Osteoblast (primary cell): ENCODE data around the gene NPAS3. TPM values are rescaled to one million over a fixed set of nuclear protein-coding genes. Genes with fewer than 3 reads are reported as not detected.

ENCODE experiments used
- DNase-seq: peaks from one replicate; pipeline ENCODE4 v3.0.0; 2011; ENCODE audit warnings: low spot score, mixed read lengths; ENCODE audit not compliant: insufficient read length; ENCODE audit errors: missing footprints
- H2AFZ ChIP-seq: 2 replicates; pipeline ENCODE4 v1.6.0; 2011; ENCODE audit warnings: mild to moderate bottlenecking, low read length
- H3K27ac ChIP-seq: 2 replicates; pipeline ENCODE4 v1.5.1; 2011; ENCODE audit warnings: mild to moderate bottlenecking, low read depth, low read length, moderate library complexity
- H3K27me3 ChIP-seq: 2 replicates; pipeline ENCODE4 v1.6.0; 2012; ENCODE audit warnings: mild to moderate bottlenecking, control low read depth, inconsistent platforms, low read length, moderate library complexity; ENCODE audit not compliant: insufficient read depth
- H3K36me3 ChIP-seq: 2 replicates; pipeline ENCODE4 v1.5.1; 2011; ENCODE audit warnings: mild to moderate bottlenecking, low read length, control low read depth, moderate library complexity; ENCODE audit not compliant: insufficient read depth
- H3K4me1 ChIP-seq: 2 replicates; pipeline ENCODE4 v1.5.1; 2011; ENCODE audit warnings: mild to moderate bottlenecking, low read length, control low read depth, moderate library complexity; ENCODE audit not compliant: insufficient read depth
- H3K4me2 ChIP-seq: 2 replicates; pipeline ENCODE4 v1.6.0; 2011; ENCODE audit warnings: mild to moderate bottlenecking, low read length; ENCODE audit not compliant: insufficient read depth
- H3K4me3 ChIP-seq: fragments of 200-600 bp; sonication (generic); 3 replicates; pipeline ENCODE4 v1.5.1; 2012; ENCODE audit warnings: mild to moderate bottlenecking, low read length, inconsistent platforms; ENCODE audit not compliant: insufficient read depth
- H3K79me2 ChIP-seq: 2 replicates; pipeline ENCODE4 v1.6.0; 2012; ENCODE audit warnings: mild to moderate bottlenecking, low read length, control low read depth, inconsistent platforms; ENCODE audit not compliant: insufficient read depth
- H3K9me3 ChIP-seq: 2 replicates; pipeline ENCODE4 v1.5.1; 2011; ENCODE audit warnings: low read depth, low read length, control low read depth
- H4K20me1 ChIP-seq: 2 replicates; pipeline ENCODE4 v1.6.0; 2012; ENCODE audit warnings: mild to moderate bottlenecking, low read length, control low read depth; ENCODE audit not compliant: insufficient read depth
- total RNA-seq: library from RNA; depleted of rRNA; stranded (reverse); fragments of >200 nt; gene quantifications from 2 replicates; pipeline ENCODE4 v1.2.3, GENCODE V29; 2012
- TF ChIP-seq, protein P1 (sequence below): IDR thresholded peaks from 2 replicates; pipeline ENCODE4 v1.5.1; 2011; ENCODE audit warnings: mild to moderate bottlenecking, low read depth, low read length, moderate library complexity; ENCODE audit errors: extremely low read depth

The NPAS3 gene
- total RNA-seq, 1 donor: 0.72 TPM

DNA sequence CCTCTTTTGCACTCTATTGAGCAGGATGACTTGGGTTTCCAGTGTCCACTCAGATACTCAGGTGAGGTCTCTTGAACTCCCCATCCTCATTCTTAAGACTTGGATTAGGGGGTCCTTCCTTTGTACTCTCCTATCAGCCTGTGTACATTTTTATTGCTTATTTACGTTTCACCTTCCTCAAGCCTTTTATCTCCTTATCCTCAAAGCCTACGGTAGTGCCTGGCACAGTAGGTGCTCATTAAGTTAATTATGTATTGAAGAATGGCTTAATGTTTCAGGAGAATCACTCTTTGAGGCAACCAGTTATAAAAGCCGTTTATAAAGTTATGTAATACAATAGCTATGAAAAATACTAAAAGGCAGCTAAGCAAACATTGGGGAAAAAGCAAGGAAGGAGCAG, 315.7 kb downstream of the NPAS3 start:
- H3K4me2 ChIP-seq: no peak overlapping the region
- H3K36me3 ChIP-seq: no peaks in the 10 kb centered on the region
- TF ChIP-seq, protein P1, sequence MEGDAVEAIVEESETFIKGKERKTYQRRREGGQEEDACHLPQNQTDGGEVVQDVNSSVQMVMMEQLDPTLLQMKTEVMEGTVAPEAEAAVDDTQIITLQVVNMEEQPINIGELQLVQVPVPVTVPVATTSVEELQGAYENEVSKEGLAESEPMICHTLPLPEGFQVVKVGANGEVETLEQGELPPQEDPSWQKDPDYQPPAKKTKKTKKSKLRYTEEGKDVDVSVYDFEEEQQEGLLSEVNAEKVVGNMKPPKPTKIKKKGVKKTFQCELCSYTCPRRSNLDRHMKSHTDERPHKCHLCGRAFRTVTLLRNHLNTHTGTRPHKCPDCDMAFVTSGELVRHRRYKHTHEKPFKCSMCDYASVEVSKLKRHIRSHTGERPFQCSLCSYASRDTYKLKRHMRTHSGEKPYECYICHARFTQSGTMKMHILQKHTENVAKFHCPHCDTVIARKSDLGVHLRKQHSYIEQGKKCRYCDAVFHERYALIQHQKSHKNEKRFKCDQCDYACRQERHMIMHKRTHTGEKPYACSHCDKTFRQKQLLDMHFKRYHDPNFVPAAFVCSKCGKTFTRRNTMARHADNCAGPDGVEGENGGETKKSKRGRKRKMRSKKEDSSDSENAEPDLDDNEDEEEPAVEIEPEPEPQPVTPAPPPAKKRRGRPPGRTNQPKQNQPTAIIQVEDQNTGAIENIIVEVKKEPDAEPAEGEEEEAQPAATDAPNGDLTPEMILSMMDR: no peak
- H3K4me3 ChIP-seq: no peak overlapping the region
- H3K27me3 ChIP-seq: no peaks in the 10 kb centered on the region
- no peaks in the 10 kb centered on the region for H3K79me2 ChIP-seq
- no peaks in the 10 kb centered on the region for H4K20me1 ChIP-seq
- no peak for DNase-seq
- no peaks in the 10 kb centered on the region for H3K4me1 ChIP-seq
- H3K9me3 ChIP-seq: no peaks in the 10 kb centered on the region
- H2AFZ ChIP-seq: no peak overlapping the region
- H3K27ac ChIP-seq: no peak overlapping the region

DNA sequence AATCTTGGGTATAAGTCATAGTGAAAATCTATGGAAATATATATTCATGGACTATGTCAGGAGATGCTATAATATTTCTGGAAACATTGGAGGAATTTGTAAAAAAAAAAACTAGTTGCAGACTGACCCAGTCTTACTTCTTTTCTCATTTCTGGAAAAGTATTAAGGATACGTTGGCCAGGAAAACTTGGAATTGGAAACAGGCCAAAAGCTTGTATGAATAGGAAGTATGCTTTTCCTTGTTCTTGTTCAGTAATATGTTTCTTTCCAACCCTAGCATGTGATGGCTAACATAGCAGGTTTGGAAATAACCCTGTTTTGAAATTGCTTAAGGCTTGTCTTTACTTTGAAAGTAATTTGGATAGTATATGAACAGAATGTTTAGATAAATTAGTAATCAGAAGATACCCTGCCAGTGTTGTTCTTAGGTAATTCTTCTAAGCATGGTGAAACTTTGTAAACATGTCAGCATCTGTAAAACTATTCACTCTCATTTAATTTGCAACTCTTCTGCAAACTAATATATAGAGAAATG, 316.2 kb downstream of the NPAS3 start:
- H3K4me2 ChIP-seq: no peak overlapping the region
- H3K4me1 ChIP-seq: no peaks in the 10 kb centered on the region
- no peaks in the 10 kb centered on the region for H3K79me2 ChIP-seq
- DNase-seq: no peak
- no peaks in the 10 kb centered on the region for H3K27me3 ChIP-seq
- no peak overlapping the region for H3K27ac ChIP-seq
- H3K36me3 ChIP-seq: no peaks in the 10 kb centered on the region
- no peak overlapping the region for H3K4me3 ChIP-seq
- TF ChIP-seq, protein P1: no peak
- H4K20me1 ChIP-seq: no peaks in the 10 kb centered on the region
- no peak overlapping the region for H2AFZ ChIP-seq
- no peaks in the 10 kb centered on the region for H3K9me3 ChIP-seq

DNA sequence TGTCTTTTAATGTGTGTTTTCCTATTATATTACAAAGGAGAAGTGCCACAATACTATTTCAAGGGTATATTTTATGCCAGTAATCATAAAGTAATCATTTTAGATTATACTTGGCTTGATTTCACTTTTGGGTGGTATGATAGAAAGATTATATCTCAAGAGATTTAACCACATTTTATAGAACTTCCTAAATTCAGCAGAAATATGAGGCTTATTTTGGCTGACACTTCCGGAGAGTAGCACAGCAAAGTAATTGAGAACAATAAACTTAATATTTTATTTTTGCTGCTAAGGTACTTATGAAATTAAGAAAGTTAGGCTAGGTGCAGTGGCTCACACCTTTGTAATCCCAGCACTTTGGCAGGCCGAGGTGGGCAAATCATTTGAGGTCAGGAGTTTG, 319.1 kb downstream of the NPAS3 start:
- H2AFZ ChIP-seq: no peak overlapping the region
- TF ChIP-seq, protein P1: no peak
- H3K4me2 ChIP-seq: no peak overlapping the region

DNA sequence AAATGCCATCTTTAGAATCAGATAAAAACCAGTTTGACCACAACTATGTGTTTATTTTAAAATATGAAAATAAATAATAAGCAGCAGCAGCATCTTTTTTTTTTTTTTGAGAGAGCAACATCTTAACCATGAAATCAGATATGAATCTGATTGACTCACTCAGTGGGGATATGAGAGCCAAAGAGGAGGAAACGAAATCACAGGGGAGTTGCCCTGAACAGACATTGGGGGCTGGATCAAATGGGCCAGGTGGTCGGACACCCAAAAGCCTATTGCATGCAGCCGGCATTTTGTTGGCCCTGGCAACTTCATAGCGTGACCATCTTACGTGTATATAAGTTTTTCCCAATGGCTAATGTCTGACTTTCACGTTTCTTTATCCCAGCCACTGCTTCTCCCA, 321.1 kb downstream of the NPAS3 start:
- Histone ChIP-seq H4K20me1 (no peaks in the 10 kb centered on the region), H3K9me3 (no peaks in the 10 kb centered on the region), H2AFZ (no peak overlapping the region), H3K27me3 (no peaks in the 10 kb centered on the region), H3K4me1 (no peaks in the 10 kb centered on the region), H3K79me2 (no peaks in the 10 kb centered on the region), H3K27ac (no peak overlapping the region), H3K4me2 (no peak overlapping the region), H3K36me3 (no peaks in the 10 kb centered on the region), H3K4me3 (no peak overlapping the region)
- DNase-seq: no peak
- TF ChIP-seq, protein P1: no peak

More for the DNA sequence above, 319.1 kb downstream of the NPAS3 start:
- Histone ChIP-seq H3K9me3 (no peaks in the 10 kb centered on the region), H3K4me3 (no peak overlapping the region), H3K27me3 (no peaks in the 10 kb centered on the region), H3K36me3 (no peaks in the 10 kb centered on the region), H3K4me1 (no peaks in the 10 kb centered on the region), H4K20me1 (no peaks in the 10 kb centered on the region), H3K79me2 (no peaks in the 10 kb centered on the region), H3K27ac (no peak overlapping the region)
- DNase-seq: no peak
